Measurements from ENCODE around the gene HMCN1.
"Not testable (repeated sequence)": the region's sequence is repeated elsewhere in the genome, so short reads cannot be mapped to it uniquely, and the experiment has no call there.

Gene HMCN1

GRCh38 chr1:186175588-186175987, 441.4 kb downstream of the HMCN1 start:
- DNase-seq = no peak

- DNase-seq = no peak
Observed at GRCh38 chr1:186178426-186179043, 444.3 kb downstream of the HMCN1 start.

GRCh38 chr1:186179231-186179630, 445.0 kb downstream of the HMCN1 start:
- no peak for DNase-seq

DNA sequence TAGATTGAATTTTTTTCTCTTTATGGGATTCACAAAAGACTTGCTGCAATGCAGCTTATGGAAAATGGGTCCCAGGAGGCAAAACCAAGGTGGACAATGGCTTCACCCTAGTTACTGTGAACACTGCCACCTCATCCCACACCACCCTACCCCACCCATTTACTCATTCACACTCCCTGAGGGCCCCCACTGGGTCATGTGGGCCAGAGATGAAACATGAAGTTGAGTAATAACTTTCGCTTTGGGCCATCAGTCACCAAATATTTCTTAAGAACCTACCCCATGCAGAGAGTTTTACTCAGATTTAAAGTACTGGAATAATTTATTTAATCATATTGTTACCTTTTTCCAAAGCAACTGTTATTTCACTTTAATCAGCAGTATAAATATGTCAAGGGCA, 449.0 kb downstream of the HMCN1 start:
- DNase-seq = peak; percentile 45 to 56

DNA sequence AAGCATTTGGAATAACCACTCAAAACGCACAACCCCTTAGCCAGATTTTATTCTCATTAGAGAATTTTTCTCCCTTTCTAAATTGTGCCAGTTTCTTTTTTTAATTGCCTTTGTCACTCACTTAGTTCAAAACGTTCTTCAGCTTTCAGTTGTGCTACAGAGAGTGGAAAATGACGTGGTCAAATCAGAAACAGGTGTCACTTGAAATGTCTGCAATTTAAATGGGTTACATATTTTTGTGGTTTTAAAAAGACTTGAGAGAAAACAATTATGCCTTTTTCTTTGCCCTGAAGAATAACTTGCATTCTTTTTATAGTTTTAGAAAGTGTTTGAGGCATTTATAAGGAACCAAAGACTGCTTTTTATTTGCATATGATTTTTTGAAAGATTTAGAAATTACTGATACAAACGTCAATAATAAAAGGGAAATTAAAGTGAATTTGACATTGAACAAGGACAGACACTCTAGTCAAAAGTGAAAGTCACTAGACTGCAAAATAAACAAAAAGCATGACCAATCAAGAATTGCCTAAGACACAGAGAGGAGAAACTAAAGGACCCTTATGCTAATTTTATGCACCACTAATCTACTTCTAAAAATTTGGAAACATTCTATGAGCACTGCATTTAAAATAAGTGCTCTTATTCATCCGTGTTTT, 449.9 kb downstream of the HMCN1 start:
- DNase-seq = no peak

DNA sequence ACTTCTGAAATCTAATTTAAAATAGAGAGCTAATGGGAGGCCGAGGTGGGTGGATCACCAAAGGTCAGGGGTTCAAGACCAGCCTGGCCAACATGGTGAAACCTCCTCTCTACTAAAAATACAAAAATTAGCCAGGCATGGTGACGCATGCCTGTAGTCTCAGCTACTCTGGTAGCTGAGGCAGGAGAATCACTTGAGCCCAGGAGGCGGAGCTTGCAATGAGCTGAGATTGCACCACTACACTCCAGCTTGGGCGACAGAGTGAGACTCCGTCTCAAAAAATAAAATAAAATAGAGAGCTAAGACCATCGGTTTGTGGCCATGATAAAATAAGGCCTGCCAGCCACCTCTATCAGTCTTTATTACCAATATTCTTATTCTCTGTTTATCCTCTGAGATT, 452.1 kb downstream of the HMCN1 start:
- not testable (repeated sequence) for DNase-seq

GRCh38 chr1:186187601-186188000, 453.4 kb downstream of the HMCN1 start:
- DNase-seq = peak; percentile 20 to 26

GRCh38 chr1:186188004-186188539, 453.9 kb downstream of the HMCN1 start:
- peak; percentile 23 to 33 for DNase-seq

- DNase-seq = no peak
Observed at GRCh38 chr1:186188736-186189135, 454.5 kb downstream of the HMCN1 start.

DNA sequence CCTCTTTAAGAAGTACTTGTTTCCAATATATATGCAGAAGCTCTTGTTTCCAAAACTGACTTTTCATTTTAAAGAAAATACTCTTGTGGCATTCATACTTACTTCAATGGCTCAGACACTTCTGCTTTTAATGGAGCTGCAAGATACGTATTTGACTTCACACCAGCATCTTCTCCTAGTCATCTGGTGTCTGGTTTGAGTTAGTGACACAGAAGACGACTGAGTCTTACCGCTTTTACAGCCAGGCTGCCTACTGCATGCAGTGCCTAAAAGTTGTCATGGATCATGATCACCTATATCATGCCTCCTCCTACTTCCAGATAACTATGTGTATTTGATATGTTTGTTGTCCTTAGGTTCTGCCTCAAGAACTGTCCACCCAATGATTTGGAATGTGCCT, 455.0 kb downstream of the HMCN1 start:
- no peak for DNase-seq

- DNase-seq = no peak
Observed at GRCh38 chr1:186191511-186191910, 457.3 kb downstream of the HMCN1 start.

GRCh38 chr1:186193224-186193623, 459.0 kb downstream of the HMCN1 start:
- DNase-seq = no peak

- DNase-seq = no peak
Observed at GRCh38 chr1:186194107-186194756, 460.0 kb downstream of the HMCN1 start.

DNA sequence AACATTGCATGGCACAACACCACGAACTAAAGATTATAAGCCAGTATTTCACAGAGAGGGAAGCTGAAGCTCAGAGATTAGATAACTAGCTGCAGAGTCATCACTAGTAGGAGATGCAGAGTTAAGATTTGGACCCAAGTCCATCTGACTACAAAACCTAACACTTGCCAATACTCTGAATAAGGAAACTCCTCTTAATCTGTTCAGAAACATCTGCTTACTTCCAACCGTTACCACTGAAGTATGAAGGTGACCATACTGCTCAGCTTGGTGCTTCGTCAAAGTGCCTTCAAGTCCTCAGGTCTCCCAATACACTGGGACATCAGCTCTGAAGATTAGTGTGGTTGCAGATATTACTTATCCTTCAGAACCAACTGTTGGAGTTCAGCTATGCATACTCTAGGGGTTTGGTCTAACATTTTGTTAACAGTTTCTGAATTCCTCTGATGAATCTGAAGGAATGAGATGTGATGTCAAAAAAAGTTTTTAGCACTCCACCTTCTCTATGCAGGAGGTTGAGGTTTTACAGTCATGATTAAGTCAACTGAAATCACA, 461.3 kb downstream of the HMCN1 start:
- DNase-seq = no peak

- DNase-seq = no peak
Observed at GRCh38 chr1:186202271-186202764, 468.1 kb downstream of the HMCN1 start.

DNA sequence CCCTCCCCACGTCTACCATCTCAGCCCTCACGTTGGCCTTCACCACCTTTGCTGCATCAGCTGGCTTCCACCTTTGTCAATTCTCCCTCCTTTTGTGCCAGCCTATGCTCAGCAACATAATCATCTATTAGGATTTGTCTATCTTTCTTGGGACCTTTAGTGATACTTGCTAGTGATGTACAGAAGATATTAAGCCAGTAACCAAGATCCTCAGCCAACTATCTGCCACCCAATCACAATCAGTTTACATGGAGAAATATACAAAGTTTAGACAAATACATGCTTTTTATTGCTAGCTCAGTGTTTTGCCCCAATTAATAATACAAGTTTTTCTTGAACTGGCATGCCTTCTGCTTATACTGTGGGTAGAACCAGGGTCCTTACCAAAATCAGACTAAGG, 468.6 kb downstream of the HMCN1 start:
- DNase-seq = no peak

- DNase-seq = no peak
Observed at GRCh38 chr1:186206048-186206570, 471.9 kb downstream of the HMCN1 start.

- no peak for DNase-seq
Observed at GRCh38 chr1:186207391-186208085, 473.3 kb downstream of the HMCN1 start.

DNA sequence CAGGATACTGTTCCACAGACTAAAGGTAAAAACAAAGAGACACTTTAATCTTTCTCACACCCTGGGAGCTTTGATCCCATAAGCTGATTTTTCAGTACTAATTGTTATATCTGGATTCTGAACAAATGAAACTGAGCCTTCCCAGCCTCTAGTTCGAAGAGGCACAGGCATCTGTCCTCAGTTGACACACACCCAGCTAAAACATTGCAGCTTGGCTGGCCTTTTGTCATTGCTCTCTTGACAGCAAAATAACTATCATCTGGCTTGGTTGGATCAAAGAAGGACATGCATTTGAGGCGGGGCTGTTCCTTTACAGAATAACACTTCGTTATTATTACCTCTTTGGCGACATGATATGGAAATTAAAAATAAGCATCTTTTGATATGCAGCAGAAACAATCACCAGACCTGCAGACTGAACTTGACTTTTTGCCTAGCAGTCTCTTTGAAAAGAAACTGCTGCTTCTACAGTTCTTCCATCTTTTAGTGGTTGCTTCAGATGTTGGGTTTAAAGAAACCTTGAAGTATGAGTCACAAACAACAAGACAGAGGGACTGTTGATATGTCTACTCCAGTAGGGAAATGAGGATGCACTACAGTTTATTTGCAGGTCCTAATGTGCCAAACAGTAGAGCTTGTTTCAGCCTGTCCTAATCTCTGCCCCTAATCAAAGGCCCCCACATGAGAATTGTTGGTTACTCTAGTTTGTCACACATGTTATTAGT, 474.4 kb downstream of the HMCN1 start:
- no peak for DNase-seq

- DNase-seq = no peak
Observed at GRCh38 chr1:186210258-186210657, 476.1 kb downstream of the HMCN1 start.

DNA sequence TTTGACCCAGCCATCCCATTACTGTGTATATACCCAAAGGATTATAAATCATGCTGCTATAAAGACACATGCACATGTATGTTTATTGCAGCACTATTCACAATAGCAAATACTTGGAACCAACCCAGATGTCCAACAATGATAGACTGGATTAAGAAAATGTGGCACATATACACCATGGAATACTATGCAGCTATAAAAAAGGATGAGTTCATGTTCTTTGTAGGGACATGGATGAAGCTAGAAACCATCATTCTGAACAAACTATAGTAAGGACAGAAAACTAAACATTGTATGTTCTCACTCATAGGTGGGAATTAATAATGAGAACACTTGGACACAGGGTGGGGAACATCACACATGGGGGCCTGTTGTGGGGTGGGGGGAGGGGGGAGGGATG, 477.4 kb downstream of the HMCN1 start:
- not testable (repeated sequence) for DNase-seq

All from activated T-cell treated with anti-CD3 and anti-CD28 coated beads, Interleukin-2, amount 50 U/mL, for 48 hours (primary cell).